ENCODE results near the gene GRAMD1A.

The GRAMD1A gene

DNA sequence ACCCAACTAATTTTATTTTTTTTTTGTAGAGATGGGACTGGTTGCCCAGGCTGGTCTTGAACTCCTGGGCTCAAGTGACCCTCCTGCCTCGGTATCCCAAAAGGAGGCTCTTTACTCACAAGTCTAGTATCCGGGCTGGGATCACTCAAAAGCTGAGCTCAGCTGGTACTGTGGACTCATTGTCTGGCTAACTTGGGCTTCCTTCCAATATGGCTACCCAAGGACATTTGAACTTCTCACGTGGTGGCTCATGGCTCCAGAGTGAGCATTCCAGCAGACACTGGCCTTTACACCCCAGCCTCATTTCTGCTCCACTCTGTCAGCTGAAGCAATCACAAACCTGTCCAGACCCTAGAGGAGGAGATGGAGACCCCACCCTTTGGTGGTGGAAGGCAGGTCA is 70.3 kb downstream of the GRAMD1A start:
- no peak for DNase-seq

GRCh38 chr19:35073516-35073915 is 73.4 kb downstream of the GRAMD1A start:
- DNase-seq = no peak

- no peak for DNase-seq
Measured at GRCh38 chr19:35073941-35074340, 73.8 kb downstream of the GRAMD1A start.

DNA sequence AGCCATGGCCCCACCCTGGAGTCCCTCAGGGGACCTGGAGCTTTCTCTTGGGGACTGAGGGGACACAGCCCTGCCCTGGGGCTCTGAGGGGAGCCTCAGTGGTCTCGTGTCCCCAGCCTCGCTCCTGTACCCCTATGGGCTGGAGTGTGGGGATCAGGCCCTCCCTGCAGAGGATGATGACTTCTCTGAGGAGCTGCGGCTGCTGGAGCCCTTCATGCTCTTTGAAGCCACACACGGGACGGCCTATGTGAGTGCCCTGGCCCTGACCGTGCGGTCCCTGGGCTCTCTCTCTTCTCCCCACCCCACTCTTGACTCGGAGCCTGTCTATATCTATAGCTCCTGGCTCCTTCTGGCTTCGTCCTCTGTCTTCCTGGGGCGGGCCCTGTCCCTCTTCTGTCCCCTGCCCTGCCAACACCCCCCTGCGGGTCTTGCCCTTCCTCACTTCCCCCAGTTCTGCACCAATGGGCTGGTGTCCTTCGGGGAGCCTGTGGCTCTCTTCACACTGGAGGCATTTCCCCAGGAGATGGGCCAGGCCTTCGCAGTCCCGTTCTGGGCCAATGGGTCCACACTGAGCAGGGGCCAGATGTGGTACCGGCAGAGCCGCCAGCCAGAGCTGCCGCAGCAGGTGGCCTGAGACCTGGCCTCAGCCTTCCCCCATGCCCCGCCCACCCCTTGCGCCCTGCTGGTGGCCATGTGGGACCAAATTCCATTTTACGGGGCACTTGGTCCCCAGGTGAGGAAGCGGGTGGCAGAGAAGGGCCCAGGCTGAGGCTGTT is 74.5 kb downstream of the GRAMD1A start:
- no peak for DNase-seq

DNA sequence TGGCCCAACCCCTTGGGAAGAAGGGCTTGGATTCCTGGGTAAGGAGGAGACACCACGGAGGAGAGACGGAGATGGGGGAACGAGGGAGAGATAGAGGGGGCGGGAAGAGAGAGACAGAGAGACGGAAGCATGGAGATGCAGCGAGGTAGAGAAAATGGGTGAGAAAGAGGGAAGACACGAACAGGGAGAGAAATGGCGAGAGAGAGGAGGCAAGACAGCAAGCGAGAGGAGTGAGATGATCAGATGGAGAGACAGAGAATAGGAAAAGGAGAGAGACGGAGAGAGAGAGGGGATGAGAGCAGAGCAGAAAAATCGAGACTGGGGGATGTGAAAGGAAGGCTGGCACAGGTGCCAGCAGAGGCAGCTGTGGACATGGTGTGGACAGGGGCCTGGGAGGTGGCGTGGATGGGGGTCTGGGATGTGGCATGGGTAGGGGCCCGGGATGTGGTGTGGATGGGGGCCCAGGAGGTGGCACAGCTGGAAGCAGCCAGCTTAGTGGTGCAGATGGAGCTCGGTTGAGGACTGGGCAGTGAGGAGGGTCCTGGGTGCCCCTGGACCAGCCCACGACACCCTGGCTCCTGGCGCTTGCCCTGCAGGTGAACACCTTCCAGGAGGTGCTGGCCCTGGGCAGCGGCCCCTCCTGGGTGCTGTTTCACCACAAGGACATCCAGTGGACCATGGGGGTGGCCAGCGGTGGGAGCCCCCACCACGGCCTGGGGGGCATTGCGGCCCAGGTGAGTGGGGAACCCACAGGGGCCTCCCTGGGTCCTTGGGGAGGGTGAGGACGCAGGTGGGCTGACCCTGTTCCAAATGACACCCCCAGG is 75.3 kb downstream of the GRAMD1A start:
- DNase-seq = no peak

DNA sequence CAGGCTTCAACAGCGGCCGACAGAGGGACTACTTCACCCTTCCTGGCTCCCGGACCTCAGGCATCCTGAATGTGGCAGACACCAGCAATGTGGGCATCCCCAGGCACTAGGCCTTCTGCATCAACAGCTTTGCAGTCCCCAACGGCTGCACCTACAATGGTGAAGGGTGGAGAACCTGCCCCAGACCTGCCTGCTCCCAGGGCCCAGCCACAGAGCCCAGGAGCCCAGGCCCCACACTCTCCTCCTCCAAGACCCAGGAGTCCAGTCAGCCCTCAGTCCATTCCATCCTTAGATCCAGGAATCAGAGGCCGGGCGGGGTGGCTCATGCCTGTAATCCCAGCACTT is 75.9 kb downstream of the GRAMD1A start:
- DNase-seq = no peak

Measured in amygdala (tissue), 56 donors.